ENCODE results near the gene ANP32A. TPM values are rescaled to one million over a fixed set of nuclear protein-coding genes. Genes with fewer than 3 reads are reported as not detected.
"Not testable (repeated sequence)": the region's sequence is repeated elsewhere in the genome, so short reads cannot be mapped to it uniquely, and the experiment has no call there.

The ANP32A gene
- total RNA-seq (2014; rRNA removed; shearing (Covaris generic)) = 104 and 152 TPM in 2 replicates

DNA sequence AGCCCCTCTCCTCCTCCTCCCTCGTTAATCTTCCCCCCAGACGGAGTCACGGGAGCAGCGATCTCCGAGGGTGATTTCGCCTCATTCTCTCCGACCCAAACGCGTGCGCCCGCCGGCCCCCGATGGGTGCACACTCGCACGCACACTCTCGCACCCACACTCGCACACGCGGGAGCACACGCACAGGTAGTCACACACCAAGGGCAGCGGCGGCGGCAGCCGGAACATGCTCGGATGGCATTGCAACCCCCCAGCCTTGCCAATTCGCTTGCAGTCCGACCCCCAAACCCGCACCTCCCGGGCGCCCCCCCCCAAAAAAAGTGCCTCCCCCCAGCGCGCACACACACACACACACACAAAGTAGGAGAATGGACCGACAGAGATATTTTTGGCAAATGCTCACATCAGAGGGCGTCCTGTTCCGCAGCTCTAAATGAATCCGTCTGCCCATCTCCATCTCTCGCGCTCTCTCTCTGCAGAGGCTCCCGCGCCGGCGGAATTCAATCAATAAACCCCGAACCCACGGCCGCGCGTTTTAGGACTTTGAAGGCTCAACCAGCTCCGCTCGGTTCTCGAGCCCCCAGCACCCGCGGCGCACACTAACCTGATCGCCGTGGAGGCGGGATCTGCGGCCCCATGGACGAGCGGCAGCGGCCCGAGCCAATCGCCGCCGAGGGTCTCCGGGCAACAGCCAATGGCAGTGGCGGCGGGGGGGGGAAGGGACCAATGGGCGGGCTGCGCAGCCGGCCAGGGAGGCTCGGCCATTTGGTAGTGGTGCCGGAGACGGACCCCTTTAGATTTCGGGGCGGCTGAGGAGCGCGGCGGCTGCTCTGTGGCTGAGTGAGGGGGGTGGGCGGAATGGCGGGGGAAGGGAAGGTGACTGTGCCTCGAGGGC, at the start of gene ANP32A:
Gene ANP32A (minus strand): TSS at position 601 of the 895 bp plus-strand sequence. CDS start 144 bp downstream, at position 457.
- peak; percentile 97 for DNase-seq (ENCODE audit: low read depth)

DNA sequence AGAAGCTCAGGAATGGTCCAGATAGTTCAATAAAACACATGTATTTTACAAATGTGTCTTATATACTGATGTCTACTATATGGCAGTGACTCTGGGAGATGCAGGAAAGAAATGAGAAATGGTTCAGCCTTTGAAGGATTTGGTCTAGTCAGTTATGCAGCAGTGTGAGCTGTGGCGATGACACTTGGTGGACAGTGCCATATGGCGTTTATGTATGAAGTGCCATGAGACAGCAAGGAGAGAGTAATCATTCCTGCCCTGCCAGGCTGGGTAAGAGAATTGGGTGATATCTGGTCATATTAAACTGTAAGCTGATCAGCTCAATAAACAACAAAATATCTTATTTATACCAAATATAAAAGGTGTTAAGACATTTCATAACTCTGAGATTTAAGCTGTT, 47.6 kb upstream of the ANP32A start:
- no peak for DNase-seq (ENCODE audit: low read depth)

DNA sequence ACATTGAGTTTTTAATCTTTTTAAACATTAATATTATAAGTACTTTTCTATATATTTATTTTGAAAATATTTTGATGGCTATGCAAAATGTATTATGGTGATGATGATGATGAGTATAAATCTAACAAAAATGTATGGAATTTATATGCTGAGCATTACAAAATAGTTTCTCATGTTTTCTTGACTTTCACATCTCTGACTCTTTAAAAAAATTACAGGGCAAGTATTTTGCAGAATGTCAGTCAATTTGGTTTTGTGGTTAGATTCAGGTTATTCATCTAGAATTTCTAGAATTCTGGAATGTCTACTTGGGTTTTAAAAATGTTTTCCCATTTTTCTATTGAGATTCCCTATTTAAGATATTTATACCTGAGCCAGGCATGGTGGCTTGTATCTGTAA, 41.7 kb upstream of the ANP32A start:
- no peak for DNase-seq (ENCODE audit: low read depth)

DNA sequence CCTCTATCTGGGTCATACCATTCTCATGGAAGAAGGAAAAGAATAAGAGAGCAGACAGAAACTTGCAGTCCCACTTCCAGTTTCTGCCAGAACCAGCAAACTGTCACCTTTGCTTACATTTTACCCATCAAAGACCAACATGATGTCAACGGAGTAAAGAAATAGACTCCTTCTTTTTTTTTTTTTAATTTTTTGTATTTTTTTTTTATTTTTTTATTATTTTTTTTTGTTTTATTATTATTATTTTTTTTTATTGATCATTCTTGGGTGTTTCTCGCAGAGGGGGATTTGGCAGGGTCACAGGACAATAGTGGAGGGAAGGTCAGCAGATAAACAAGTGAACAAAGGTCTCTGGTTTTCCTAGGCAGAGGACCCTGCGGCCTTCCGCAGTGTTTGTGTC, 38.0 kb upstream of the ANP32A start:
- DNase-seq (ENCODE audit: low read depth) = not testable (repeated sequence)

DNA sequence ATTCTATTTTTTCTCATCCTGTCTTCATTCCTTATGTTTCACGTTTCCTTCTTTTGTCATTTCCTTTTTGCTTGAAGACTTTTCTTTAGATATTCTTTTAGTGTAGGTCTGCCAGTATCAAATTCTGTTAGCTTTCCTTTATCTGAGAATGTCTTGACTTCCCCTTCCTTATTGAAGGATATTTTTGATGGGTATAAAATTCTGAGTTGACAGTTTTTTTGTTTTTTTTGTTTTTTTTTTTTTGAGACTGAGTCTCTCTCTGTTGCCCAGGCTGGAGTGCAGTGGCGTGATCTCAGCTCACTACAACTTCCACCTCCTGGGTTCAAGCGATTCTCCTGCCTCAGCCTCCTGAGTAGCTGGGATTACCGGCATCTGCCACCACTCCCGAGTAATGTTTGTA, 36.7 kb upstream of the ANP32A start:
- DNase-seq (ENCODE audit: low read depth) = not testable (repeated sequence)

DNA sequence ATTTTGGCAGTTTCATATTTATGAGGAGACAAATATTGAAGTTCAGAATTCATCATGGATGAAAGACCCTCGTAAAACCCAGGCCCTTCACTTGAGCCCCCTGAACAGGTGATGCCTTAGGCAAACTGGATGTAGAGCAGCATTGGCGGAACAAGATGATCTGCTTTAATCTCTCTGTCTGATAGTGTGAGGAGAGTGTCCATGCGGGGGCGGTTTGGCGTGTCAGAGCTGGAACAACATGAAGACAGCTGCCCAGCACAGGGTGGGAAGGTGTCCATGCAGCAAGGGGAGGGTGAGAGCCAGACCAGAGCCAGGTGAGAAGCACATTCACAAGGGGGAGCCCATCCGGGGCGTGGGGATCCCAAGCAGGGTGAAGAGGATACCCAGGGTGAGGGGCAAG, 31.8 kb upstream of the ANP32A start:
- no peak for DNase-seq (ENCODE audit: low read depth)

DNA sequence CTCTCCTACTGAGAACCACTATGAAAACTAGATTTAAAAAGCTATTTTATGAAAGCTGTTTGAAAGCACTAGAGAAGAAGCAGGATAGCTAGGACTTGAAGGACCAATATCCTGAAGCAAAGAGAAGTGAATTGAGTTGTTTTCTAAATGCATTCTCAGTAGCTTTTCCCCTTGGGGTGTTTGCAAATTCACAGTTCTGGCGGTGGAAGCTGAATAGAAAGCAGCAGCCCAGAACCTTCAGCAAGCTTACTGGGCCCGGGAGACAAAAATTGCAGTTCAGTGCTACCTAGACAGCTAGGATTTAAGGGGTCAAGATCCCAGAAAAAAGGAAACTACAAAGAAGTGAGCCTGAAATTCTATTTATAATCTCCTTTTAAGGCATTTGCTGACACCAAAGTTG, 31.3 kb upstream of the ANP32A start:
- DNase-seq (ENCODE audit: low read depth) = no peak

DNA sequence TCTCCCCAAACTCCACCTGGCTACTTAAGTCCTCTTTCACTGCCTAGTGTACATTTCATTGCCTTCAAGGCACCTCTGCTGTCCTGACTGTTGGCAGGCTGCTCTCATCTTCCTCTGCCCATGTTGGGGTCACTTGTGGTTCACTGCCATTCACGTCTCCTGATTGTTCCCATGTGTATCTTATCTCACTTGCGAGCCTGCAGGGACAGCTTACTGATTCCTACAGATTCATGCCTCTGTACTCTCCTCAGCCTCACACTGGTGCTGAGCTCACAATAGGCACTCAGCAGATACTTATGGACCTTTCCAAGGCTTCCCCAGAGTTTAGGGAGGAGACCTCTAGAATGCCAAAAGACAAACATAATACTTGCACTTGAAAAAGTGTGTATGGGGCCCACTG, 28.8 kb upstream of the ANP32A start:
- no peak for DNase-seq (ENCODE audit: low read depth)

DNA sequence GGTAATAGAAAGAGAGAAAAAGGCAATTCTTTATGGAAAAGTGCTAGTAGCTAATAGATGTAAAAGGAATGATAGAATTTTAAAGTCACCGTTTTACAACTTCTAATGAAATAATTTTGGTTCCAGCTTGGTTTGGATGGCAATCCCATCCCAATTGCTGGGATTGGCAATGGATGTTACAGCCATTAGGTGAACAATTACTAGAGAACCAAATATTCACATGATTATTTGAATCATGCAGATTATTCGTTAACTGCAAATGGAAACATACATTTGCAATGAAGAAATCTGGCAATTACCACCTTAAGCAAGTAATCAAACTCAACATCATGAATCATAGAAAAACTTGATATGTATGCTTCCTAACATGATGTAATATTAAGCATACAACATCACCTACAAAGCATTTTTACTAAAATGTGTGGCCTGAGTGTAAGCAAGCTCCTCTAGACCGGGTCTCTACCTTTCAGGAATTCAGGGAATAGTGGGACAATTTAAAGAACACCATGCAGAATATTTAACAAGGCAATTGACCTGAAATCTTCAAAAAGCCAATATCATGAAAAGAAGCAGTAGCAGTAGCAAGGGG, 26.2 kb upstream of the ANP32A start:
- no peak for DNase-seq (ENCODE audit: low read depth)

DNA sequence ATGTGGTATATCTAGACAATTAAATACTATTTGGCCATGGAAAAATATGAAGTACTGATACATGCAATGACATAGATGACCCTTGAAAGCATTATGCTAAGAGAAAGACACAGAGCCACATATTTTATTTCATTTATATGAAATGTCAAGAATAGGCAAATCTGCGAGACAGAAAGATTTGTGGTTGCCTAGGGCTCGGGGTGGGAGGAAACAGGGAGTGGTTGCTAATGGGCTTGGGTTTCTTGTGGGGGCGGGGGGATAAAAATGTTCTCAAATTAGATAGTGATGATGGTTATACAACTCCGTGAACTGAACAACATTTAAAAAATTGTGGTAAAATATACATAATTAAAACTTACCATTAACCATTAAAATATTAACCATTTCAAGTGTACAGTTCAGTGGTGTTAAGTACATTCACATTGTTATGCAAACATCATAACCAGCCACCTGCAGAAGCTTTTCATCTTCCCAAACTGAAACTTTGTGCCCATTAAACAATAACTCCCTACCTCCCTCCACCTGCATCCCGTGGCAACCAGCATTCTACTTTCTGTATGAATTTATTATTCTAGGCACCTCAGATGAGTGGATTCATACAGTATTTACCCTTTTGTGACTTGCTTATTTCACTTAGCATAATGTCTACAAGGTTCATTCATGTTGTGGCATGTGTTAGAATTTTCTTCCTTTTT, 24.3 kb upstream of the ANP32A start:
- no peak for DNase-seq (ENCODE audit: low read depth)

DNA sequence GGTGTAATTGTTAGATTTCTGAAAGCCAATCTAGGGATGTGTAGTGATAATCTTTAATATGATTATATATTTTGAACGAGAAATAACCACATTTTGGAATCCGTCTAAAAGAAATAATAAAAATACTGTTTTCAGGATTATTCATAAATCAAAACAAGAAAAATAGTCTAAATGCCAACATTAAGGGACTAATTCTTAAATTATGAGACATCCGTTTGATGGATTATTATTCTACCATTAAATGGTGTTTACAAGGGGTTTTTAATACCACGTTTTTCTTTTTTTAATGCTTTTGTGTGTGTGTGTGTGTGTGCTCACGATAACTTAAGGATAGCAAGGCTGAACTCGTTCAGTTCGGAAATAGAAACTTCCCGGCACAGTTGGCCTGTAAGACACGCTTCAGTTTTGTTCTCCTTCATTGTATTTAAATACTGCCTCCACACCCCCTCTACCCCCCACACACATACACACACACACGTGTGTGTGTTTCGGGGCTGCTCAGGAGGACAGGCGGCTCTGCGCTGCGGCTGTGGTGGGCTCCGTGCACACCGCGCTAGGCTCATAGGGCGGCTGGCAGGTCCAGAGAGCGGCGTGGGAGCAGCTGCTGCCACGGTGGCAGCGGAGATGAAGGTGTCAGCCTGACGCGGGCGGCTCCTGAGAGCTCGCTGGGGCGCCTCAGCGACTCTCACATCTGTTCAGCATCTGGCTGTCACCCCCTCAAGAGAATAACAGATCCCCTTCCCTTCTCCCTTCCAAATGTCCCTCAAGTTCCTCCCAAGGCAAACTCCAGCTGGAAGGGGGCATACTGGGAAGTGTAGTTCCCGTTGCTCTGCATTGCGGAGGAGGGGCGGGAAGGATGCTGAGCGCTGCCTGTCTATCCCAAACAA, 23.0 kb upstream of the ANP32A start:
- DNase-seq (ENCODE audit: low read depth) = peak; percentile 44

DNA sequence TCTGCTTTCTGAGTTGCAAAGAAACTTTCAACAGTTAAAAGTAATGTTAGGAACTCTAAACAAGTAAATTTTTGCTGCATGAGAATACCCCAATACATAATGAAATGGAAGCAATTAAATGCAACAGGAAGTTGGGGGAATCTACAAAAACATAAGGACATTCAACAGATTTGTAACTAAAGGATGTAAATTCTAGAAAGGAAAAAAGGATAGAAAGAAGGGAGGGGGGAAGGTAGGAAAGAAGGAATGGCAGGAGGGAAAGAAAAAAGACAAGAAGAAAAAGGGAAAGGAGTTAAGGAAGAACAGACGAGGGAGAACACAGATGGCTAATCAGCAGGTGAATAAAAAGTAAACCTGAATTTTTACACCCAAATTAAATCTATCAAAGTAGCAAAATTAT, 22.3 kb upstream of the ANP32A start:
- no peak for DNase-seq (ENCODE audit: low read depth)

DNA sequence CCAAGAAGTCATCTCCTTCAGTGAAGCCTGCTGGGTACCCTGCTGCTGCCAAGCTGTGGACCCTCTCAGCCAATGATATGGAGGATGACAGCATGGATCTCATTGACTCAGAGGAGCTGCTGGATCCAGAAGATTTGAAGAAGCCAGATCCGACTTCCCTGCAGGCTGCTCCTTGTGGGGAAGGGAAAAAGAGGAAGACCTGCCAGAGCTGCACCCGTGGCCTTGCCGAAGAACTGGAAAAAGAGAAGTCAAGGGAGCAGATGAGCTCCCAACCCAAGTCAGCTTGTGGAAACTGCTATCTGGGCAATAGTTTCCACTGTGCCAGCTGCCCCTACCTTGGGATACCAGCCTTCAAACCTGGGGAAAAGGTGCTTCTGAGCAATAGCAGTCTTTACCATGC, 13.7 kb upstream of the ANP32A start:
- DNase-seq (ENCODE audit: low read depth) = no peak

DNA sequence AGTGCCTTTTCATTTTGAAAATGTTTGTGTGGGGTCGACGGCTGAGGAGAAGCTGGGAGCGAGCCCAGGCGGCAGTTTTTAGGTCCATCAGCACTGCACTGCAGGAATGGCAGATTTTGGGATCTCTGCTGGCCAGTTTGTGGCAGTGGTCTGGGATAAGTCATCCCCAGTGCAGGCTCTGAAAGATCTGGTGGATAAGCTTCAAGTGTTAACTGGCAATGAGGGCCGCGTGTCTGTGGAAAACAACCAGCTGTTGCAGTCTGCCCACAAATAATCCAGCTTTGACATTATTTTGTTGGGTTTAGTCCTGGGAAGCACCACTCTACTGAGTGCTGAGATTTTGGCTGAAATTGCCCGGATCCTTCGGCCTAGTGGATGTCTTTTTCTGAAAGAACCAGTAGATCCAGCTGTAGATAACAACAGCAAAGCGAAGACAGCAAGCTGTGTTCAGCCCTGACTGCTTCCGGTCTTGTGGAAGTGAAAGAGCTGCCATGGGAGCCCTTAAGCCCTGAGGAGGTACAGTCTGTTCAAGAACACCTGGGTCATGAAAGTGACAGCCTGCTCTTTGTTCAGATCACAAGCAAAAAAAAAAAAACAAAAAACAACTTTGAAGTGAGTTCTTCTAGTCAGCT, 13.1 kb upstream of the ANP32A start:
- DNase-seq (ENCODE audit: low read depth) = no peak

DNA sequence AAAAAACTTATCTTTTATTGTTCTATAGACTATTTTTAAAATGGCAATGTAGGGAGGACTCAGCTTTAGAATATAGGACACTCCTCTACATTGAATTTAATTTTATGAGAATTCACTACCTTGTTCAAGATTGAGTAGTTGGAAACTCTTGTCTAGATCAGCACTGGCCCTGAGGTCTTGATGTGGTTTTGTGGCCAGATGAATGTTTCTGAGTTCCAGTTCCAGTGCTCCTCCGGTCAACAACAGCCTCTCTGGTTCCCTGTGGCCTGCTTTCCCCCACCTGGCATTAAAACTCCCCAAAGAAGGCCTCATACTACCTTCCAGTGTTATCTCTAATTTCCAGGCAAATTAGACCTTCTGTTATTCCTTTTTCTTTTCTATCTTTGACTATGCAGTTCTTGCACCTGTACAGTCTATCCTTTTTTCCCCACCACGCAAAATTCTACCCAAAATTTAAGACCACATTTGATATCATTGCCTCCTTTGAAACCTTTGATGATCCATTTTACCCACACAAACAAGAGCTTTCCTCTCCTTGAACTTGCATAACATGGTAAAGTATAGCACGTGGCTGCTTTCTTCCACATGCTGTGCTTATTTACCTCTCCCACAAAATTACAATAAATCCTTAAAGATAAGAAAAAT, 9.6 kb upstream of the ANP32A start:
- DNase-seq (ENCODE audit: low read depth) = no peak

DNA sequence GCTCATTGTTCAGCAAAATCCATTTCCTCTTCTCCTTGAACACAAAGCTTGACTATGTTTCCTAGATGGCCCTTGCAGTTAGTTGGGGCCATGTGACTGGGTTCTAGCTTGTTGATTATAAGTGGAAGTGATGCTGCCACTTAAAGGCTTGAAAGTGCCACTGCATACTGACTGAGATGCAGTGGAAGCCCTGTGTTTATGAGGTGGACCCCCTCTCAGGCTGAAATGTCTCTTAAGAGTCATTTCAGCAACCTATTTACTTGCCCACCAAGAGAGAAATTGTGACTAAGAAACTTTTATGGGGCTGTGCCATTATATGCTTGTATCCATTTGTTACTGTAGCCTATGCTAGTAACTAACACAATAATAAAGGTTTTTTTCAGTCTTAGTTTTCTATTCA, 8.4 kb upstream of the ANP32A start:
- DNase-seq (ENCODE audit: low read depth) = no peak

DNA sequence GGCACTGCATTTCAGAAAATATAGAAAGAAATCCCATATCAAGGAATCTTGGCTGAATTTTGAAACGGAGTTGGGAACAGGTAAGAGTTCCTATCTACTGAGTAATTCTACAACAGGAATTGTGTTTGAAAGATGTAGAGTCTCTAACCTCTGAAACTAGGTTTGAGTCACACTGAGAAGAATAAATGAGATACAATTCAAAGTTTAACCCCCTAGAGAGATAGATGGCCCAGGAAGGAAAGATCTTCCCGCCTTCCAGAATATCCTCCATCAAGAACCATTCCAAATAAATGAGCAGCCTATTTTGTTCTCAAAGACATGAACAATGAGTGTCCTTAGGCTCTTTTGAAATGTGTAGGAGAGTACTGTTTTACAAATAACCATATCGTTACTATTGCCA, 2.9 kb upstream of the ANP32A start:
- no peak for DNase-seq (ENCODE audit: low read depth)

DNA sequence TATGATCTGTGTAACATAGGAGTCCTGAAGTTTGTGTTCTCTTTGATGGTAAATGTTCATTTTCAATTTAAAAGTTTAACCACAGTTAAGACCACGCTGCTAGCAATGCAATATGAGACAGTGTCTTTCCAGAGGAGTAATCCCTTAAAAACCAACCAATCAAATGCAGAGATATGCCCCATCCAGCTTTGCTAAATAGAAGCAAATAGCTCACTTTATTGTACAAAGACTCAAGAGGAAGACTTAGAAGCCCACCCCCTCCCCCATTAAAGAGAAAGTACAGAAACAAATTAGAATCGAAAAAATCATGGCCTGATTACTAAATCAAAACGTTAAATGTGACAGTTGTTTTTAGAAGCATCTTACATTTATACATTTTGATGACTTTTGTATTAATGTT, 2.1 kb upstream of the ANP32A start:
- DNase-seq (ENCODE audit: low read depth) = no peak

DNA sequence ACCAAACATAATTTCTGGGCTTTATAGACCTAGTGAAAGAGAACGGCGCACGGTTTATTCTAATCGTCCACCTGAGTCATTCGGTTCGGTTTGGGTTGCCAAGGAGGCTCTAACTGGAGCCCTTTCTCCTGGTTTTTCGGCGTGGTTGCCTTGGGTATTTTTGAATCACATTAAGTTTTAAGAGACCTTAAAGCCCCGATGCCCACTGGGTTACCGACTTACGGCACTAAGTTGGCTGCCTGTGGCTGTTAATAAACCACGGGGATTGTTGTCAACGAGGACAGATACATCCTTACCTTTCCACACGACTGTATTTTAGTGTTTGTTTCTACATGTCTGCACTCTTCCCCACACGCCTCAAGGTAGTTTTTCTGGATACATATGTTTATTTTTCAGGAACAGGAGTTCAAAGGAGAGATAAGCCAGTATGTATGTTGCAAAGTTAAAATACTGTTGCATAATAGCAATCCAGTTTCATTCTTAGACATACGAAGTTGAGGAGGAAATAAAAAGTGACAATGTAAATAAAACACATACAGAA, 1.2 kb upstream of the ANP32A start:
- peak; percentile 35 for DNase-seq (ENCODE audit: low read depth)

DNA sequence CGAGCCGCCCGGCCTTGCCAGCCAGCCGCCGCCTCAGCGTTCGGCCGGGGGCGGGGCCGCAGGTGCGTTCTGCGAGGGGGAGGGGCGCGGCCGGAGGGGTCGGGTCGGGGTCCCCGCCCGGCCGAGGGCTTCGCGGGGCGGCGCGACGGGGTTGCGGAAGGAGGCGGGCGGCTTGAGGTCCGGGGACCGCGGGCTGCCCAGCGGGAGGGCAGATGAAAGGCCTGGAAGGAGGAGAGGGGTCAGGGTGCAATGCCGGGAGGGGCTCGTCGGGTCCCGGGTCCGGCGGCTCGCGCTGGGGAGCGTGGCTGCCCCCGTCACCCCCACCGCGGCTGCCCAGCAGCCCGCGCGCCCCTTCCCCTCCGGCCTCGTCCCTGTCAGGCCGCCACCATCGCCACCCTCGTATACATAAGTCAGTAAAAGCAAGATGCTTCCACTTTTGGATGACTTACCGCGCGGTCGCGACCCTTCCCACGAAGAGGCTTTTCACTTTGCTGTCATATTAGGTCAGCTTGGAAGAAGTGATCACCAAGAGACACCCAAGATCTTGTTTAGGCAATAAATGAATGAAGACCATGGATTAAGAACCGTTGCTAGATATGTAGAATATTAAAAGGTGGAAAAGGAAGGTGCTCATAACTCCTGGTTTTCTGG, 620 bp upstream of the ANP32A start:
- DNase-seq (ENCODE audit: low read depth) = peak; percentile 13

Measured in Daoy (cell line).